Uterus (tissue), 2 donors: Measurements from ENCODE around the gene EHMT1.

ENCODE experiments used
- CTCF ChIP-seq, 4 experiments: fragments of 200-600 bp in 2 of 4; fragments of 450-650 bp in 2 of 4; sonication (generic) in 2 of 4; IDR thresholded peaks; one replicate each; pipeline ENCODE4 v1.5.1; 2016 to 2019; ENCODE audit warnings: antibody characterized with exemption in 4 of 4, mild to moderate bottlenecking in 2 of 4, moderate library complexity in 1 of 4
- POLR2A ChIP-seq, 2 donors: fragments of 450-650 bp; IDR thresholded peaks; one replicate each; pipeline ENCODE4 v1.6.1; 2016; ENCODE audit warnings: antibody characterized with exemption in 2 of 2, mild to moderate bottlenecking in 1 of 2, moderate library complexity in 1 of 2

- no peak for TF ChIP-seq CTCF (IDR thresholded peaks at IDR 0.05)
- no peak for TF ChIP-seq POLR2A (IDR thresholded peaks at IDR 0.05)
Measured at GRCh38 chr9:137744632-137745183, 125.9 kb downstream of the EHMT1 start.
